HEK293 (cell line): ENCODE measurements around the gene SUSD3.

Source experiments
- BCL11B ChIP-seq: fragments of 450-650 bp; formaldehyde crosslinking; IDR thresholded peaks from 2 replicates; pipeline ENCODE4 v1.5.1; 2016; ENCODE audit warnings: low read depth, missing biosample characterization, missing genetic modification characterization
- OVOL3 ChIP-seq: fragments of 450-650 bp; formaldehyde crosslinking; IDR thresholded peaks from 2 replicates; pipeline ENCODE4 v1.5.1; 2016; ENCODE audit warnings: missing biosample characterization, missing genetic modification characterization
- ZNF366 ChIP-seq: fragments of 450-650 bp; formaldehyde crosslinking; conservative IDR thresholded peaks from 2 replicates; pipeline ENCODE4 v1.5.1; 2016; ENCODE audit warnings: missing biosample characterization, missing genetic modification characterization
- TF ChIP-seq, protein P1 (sequence below): fragments of 450-650 bp; formaldehyde crosslinking; IDR thresholded peaks from 2 replicates; pipeline ENCODE4 v1.5.1; 2016; ENCODE audit warnings: missing biosample characterization, missing genetic modification characterization
- TF ChIP-seq, protein P2 (sequence below): fragments of 450-650 bp; formaldehyde crosslinking; IDR thresholded peaks from 2 replicates; pipeline ENCODE4 v1.5.1; 2016; ENCODE audit warnings: missing biosample characterization, missing genetic modification characterization
- TF ChIP-seq, protein P3 (sequence below): fragments of 450-650 bp; formaldehyde crosslinking; IDR thresholded peaks from 2 replicates; pipeline ENCODE4 v1.5.1; 2016; ENCODE audit warnings: missing biosample characterization, missing genetic modification characterization, low read depth

DNA sequence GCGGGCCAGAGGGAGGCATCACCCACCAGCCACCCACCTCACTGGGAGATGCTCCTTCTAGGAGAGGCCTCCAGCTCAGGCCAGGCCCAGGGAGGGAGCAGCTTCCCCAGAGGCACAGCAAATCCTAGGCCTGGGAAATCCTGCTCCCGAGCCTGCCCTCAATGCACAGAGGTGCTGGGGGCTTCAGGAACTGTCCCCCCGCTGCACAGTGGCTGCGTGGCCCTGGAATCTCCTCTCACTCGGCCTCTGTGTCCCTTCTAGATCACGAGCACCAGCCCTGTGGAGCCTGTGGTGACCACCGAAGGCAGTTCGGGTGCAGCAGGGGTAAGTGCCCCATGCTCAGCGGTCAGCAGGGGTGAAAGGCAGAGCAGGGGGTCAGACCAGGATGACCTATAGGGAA, 36.4 kb upstream of the SUSD3 start:
- TF ChIP-seq, protein P1, sequence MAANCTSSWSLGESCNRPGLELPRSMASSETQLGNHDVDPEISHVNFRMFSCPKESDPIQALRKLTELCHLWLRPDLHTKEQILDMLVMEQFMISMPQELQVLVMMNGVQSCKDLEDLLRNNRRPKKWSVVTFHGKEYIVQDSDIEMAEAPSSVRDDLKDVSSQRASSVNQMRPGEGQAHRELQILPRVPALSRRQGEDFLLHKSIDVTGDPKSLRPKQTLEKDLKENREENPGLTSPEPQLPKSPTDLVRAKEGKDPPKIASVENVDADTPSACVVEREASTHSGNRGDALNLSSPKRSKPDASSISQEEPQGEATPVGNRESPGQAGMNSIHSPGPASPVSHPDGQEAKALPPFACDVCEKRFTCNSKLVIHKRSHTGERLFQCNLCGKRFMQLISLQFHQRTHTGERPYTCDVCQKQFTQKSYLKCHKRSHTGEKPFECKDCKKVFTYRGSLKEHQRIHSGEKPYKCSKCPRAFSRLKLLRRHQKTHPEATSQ (tag by site-specific recombination), result no peak
- TF ChIP-seq, protein P2, sequence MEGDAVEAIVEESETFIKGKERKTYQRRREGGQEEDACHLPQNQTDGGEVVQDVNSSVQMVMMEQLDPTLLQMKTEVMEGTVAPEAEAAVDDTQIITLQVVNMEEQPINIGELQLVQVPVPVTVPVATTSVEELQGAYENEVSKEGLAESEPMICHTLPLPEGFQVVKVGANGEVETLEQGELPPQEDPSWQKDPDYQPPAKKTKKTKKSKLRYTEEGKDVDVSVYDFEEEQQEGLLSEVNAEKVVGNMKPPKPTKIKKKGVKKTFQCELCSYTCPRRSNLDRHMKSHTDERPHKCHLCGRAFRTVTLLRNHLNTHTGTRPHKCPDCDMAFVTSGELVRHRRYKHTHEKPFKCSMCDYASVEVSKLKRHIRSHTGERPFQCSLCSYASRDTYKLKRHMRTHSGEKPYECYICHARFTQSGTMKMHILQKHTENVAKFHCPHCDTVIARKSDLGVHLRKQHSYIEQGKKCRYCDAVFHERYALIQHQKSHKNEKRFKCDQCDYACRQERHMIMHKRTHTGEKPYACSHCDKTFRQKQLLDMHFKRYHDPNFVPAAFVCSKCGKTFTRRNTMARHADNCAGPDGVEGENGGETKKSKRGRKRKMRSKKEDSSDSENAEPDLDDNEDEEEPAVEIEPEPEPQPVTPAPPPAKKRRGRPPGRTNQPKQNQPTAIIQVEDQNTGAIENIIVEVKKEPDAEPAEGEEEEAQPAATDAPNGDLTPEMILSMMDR (tag by site-specific recombination), result no peak
- TF ChIP-seq OVOL3 (tag by site-specific recombination) (no peak), BCL11B (no peak), ZNF366 (tag by site-specific recombination) (no peak)
- TF ChIP-seq, protein P3, sequence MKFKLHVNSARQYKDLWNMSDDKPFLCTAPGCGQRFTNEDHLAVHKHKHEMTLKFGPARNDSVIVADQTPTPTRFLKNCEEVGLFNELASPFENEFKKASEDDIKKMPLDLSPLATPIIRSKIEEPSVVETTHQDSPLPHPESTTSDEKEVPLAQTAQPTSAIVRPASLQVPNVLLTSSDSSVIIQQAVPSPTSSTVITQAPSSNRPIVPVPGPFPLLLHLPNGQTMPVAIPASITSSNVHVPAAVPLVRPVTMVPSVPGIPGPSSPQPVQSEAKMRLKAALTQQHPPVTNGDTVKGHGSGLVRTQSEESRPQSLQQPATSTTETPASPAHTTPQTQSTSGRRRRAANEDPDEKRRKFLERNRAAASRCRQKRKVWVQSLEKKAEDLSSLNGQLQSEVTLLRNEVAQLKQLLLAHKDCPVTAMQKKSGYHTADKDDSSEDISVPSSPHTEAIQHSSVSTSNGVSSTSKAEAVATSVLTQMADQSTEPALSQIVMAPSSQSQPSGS (tag by site-specific recombination), result no peak
